GM12891 (cell line): Measurements from ENCODE around the gene ZSWIM4.

Source experiments
- POLR2A ChIP-seq: IDR thresholded peaks from 2 replicates; pipeline ENCODE4 v1.6.1; 2011; ENCODE audit warnings: low read depth, low read length, control low read depth
- TAF1 ChIP-seq: IDR thresholded peaks from 2 replicates; pipeline ENCODE4 v1.6.1; 2011; ENCODE audit warnings: low read depth, low read length, control low read depth

- TF ChIP-seq TAF1 (no peak), POLR2A (no peak)
Observed at GRCh38 chr19:13765395-13766094, 29.7 kb upstream of the ZSWIM4 start.
